Fibroblast of lung (primary cell): ENCODE data around the gene ACAP3.
"Not testable (repeated sequence)": the region's sequence is repeated elsewhere in the genome, so short reads cannot be mapped to it uniquely, and the experiment has no call there.

Experiments used
- CTCF ChIP-seq, 2 donors: IDR thresholded peaks in 1 of 2; conservative IDR thresholded peaks in 1 of 2; 1 replicate in 1 of 2; 2 replicates in 1 of 2; pipeline ENCODE4 v1.5.1; 2011 to 2012; ENCODE audit warnings: low read length in 2 of 2, control low read depth in 1 of 2, inconsistent platforms in 1 of 2, low read depth in 1 of 2, mild to moderate bottlenecking in 1 of 2
- EZH2 ChIP-seq: IDR thresholded peaks from 2 replicates; pipeline ENCODE4 v1.5.1; 2012; ENCODE audit warnings: low read length, control low read depth, mild to moderate bottlenecking; ENCODE audit errors: missing control alignments

- not testable (repeated sequence) for TF ChIP-seq CTCF (conservative IDR thresholded peaks at IDR 0.05 in 1 of 2, IDR thresholded peaks at IDR 0.05 in 1 of 2; ENCODE audit: low read depth in 1 of 2, low read length in 2 of 2); EZH2
These were observed 8.5 kb upstream of the ACAP3 start for GRCh38 chr1:1316199-1316598.
